HG02798 (cell line): ENCODE measurements around the gene GPR63.

Experiments used
- ATAC-seq: cut with Tn5 transposase; IDR thresholded peaks from one replicate; pipeline ENCODE4 v1.9.1; 2021; ENCODE audit warnings: mild to moderate bottlenecking; ENCODE audit not compliant: unreplicated experiment, poor library complexity

The GPR63 gene

DNA sequence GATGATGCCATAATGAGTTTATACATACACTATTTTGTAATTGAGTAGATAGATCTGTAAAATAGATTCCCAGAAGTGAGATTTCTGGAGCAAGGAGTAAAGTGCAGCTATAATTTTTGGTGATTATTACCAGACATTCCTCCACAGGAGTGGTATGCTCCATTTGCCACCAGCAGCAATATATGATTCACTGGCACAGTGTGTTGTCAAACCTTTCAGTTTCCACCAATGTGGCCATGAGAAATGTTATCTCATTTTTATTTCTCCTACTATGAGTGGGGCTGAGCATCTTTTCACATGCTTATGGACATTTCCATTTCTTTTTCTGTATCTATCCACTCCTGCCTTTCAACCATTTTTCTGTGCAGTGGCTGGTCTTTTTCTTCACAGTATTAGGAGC lies 70.5 kb downstream of the GPR63 start:
- ATAC-seq, result no peak

DNA sequence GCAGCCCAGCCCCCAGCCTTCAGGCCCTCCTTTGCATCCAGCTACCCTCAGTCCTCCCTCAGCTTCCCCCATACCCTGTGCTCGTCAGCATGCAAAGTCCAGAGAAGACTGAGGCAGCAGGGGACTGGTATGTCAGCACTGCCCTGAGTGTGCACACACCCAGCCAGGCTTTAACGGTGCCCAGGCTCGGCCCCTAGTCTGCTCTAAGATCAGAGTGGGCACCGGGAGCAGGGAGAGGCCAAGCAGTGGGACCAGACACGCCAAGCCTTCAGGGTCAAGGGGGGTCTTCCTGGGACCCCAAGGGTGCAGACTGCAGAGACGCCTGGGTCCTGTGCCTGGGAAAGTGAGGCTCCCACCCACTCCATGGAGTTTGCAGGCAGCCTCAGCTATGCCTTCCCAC lies 74.7 kb downstream of the GPR63 start:
- no peak for ATAC-seq

GRCh38 chr6:96761794-96762193 lies 75.5 kb downstream of the GPR63 start:
- no peak for ATAC-seq

DNA sequence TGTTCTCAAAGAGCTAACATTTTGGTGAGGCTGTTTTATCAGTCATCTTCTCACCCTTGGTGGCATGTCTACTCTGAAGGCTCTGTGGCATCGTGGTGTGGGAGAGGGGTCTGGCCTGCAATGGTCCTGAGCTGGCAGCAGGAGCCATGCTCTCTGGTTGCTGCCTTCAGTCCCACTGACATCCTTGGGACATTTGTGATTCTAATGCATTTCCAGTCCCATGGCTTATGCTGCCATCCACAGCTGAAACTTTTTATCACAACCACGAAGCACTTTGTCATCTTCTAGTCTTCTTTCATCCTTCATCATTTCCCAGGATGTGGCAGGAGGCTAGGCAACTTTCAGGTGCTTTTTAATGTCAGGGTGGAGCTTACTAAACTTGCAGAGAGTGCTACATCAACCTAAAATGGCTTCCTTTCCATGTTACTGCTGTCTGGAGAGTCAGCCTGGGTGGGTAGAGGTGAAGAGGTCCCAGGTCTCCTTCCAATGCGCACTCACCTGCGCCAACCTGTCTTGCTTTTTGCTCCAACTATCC lies 77.1 kb downstream of the GPR63 start:
- no peak for ATAC-seq

DNA sequence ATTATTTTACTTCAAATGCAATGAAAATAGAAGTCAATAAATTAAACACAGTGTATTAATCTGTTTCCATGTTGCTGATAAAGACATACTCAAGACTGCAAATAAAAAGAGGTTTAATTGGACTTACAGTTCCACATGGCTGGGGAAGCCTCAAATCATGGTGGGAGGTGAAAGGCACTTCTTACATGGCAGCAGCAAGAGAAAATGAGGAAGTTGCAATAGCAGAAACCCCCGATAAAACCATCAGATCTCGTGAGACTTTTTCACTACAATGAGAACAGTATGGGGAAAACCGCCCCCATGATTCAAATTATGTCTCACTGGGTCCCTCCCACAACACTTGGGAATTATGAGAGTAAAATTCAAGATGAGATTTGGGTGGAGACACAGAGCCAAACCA lies 82.2 kb downstream of the GPR63 start:
- ATAC-seq, result no peak

- no peak for ATAC-seq
Observed at GRCh38 chr6:96749891-96750290, 87.4 kb downstream of the GPR63 start.
